ENCODE measurements around the gene GJA5.

- TF ChIP-seq CTCF (IDR thresholded peaks at IDR 0.05) (no peak), EZH2 (IDR thresholded peaks at IDR 0.05; ENCODE audit: borderline replicate concordance, insufficient read depth, low read depth, low read length, poor library complexity, severe bottlenecking) (no peak)
Measured at GRCh38 chr1:147738129-147738528, 22.3 kb downstream of the GJA5 start.
